ENCODE measurements around the gene MINDY1. TPM values are rescaled to one million over a fixed set of nuclear protein-coding genes. Genes with fewer than 3 reads are reported as not detected.

The MINDY1 gene
- total and polyA plus RNA-seq, 9 of the 15 experiments (the other 6 are each of a cell fraction or from before 2014, with no cell fraction given), result 0.49 to 11.0 (median 6.0) TPM

DNA sequence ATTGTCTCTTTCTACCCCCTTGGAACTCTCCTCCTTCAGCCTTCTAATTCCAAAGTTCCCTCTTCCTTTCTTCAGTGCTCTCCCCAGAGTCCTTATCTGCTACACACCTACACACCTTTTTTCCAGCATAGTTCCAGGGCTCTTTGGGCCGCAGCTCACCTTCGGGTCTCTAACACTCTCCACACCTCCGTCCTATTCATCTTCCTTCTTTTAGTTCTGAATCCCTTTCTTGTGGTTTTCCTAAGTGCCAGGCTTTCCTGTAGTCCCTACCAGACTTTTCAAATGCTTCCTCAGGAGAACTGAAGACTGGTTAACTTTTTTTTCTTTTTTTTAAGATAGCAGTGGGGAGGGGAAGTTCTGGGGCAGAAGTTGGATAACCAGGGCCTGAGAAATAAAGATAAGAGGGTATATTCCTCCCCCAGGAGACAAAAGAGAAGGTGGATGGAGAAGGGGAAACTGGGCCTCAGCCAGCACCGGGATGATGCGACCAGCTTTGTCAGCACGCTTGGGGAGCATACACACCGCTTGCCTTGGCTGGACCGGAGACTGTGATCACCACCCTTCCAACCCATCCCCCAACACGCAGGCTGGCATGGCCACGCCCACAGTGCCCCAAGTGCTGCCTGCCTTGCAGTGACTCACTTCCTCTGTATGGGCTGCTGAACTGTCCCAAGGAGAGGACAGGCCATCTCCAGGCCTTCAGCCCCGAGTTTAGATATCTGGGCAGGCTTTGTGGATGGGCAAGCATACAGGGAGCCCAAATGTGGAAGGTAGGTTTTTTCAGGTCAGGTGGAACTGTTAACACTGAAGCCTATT, 29.6 kb downstream of the MINDY1 start (continued):
- TF ChIP-seq ARID1B (IDR thresholded peaks at IDR 0.05), result peak; percentile 98
- no peak for TF ChIP-seq CHD4 (IDR thresholded peaks at IDR 0.05; ENCODE audit: insufficient read depth, insufficient replicate concordance, low read depth, low read length, poor library complexity, severe bottlenecking)
- peak; percentile 89 for TF ChIP-seq CBFA2T2 (conservative IDR thresholded peaks at IDR 0.05)
- peak; percentile 73; the same call in 1 of the 2 replicates for TF ChIP-seq MTA1 (IDR thresholded peaks at IDR 0.05; ENCODE audit: borderline replicate concordance)
- TF ChIP-seq ZFX (CRISPR knock-in tag; IDR thresholded peaks at IDR 0.05), result peak; percentile 62
- TF ChIP-seq ZFP36 (IDR thresholded peaks at IDR 0.05; ENCODE audit: low read depth, low read length, partially characterized antibody), result no peak
- peak in 1 of 2 experiments; percentile 55; a peak in 2 of 3 replicates for TF ChIP-seq CBX3 (IDR thresholded peaks at IDR 0.05; ENCODE audit: borderline replicate concordance in 1 of 2, low read length in 2 of 2)
- no peak for TF ChIP-seq POU5F1 (IDR thresholded peaks at IDR 0.05; ENCODE audit: borderline replicate concordance, low read depth, low read length, partially characterized antibody)
- no peak for TF ChIP-seq ZC3H4 (CRISPR knock-in tag; IDR thresholded peaks at IDR 0.05; ENCODE audit: borderline replicate concordance)
- TF ChIP-seq SNAPC5 (CRISPR knock-in tag; IDR thresholded peaks at IDR 0.05), result no peak
- TF ChIP-seq SUPT5H (IDR thresholded peaks at IDR 0.05), result no peak; the same call in 1 of the 2 replicates
- TF ChIP-seq ZNF583 (CRISPR knock-in tag; IDR thresholded peaks at IDR 0.05), result peak; percentile 57; the same call in 1 of the 2 replicates
- TF ChIP-seq, protein P1, sequence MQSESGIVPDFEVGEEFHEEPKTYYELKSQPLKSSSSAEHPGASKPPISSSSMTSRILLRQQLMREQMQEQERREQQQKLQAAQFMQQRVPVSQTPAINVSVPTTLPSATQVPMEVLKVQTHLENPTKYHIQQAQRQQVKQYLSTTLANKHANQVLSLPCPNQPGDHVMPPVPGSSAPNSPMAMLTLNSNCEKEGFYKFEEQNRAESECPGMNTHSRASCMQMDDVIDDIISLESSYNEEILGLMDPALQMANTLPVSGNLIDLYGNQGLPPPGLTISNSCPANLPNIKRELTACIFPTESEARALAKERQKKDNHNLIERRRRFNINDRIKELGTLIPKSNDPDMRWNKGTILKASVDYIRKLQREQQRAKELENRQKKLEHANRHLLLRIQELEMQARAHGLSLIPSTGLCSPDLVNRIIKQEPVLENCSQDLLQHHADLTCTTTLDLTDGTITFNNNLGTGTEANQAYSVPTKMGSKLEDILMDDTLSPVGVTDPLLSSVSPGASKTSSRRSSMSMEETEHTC (IDR thresholded peaks at IDR 0.05), result no peak
- peak; percentile 78 for TF ChIP-seq MTA3 (IDR thresholded peaks at IDR 0.05; ENCODE audit: borderline replicate concordance)
- TF ChIP-seq GATAD2A (IDR thresholded peaks at IDR 0.05), result peak; percentile 91
- no peak for TF ChIP-seq HOMEZ (CRISPR knock-in tag; IDR thresholded peaks at IDR 0.05)
- TF ChIP-seq BCOR (IDR thresholded peaks at IDR 0.05), result peak; percentile 77
- TF ChIP-seq, protein P2, sequence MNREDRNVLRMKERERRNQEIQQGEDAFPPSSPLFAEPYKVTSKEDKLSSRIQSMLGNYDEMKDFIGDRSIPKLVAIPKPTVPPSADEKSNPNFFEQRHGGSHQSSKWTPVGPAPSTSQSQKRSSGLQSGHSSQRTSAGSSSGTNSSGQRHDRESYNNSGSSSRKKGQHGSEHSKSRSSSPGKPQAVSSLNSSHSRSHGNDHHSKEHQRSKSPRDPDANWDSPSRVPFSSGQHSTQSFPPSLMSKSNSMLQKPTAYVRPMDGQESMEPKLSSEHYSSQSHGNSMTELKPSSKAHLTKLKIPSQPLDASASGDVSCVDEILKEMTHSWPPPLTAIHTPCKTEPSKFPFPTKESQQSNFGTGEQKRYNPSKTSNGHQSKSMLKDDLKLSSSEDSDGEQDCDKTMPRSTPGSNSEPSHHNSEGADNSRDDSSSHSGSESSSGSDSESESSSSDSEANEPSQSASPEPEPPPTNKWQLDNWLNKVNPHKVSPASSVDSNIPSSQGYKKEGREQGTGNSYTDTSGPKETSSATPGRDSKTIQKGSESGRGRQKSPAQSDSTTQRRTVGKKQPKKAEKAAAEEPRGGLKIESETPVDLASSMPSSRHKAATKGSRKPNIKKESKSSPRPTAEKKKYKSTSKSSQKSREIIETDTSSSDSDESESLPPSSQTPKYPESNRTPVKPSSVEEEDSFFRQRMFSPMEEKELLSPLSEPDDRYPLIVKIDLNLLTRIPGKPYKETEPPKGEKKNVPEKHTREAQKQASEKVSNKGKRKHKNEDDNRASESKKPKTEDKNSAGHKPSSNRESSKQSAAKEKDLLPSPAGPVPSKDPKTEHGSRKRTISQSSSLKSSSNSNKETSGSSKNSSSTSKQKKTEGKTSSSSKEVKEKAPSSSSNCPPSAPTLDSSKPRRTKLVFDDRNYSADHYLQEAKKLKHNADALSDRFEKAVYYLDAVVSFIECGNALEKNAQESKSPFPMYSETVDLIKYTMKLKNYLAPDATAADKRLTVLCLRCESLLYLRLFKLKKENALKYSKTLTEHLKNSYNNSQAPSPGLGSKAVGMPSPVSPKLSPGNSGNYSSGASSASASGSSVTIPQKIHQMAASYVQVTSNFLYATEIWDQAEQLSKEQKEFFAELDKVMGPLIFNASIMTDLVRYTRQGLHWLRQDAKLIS (CRISPR knock-in tag; IDR thresholded peaks at IDR 0.05), result peak; percentile 43; the same call in 1 of the 2 replicates
- no peak for TF ChIP-seq EZH2 (IDR thresholded peaks at IDR 0.05; ENCODE audit: borderline replicate concordance, low read depth, low read length)
- TF ChIP-seq DNMT1 (IDR thresholded peaks at IDR 0.05), result no peak
- peak; percentile 88 for TF ChIP-seq KLF16 (IDR thresholded peaks at IDR 0.05)
- TF ChIP-seq DDX20 (tag; IDR thresholded peaks at IDR 0.05; ENCODE audit: low read depth), result no peak
- TF ChIP-seq C11orf30 (IDR thresholded peaks at IDR 0.05; ENCODE audit: low read depth), result peak; percentile 41

All from K562 (cell line).